Spleen (tissue), 11 donors: Measurements from ENCODE around the gene PARD3. TPM values are rescaled to one million over a fixed set of nuclear protein-coding genes. Genes with fewer than 3 reads are reported as not detected.

Experiments used
- DNase-seq: peaks from one replicate; pipeline ENCODE4 v3.0.0-alpha.2; 2020
- H3K27ac ChIP-seq, 8 donors: fragments of 200-600 bp; sonication (generic) in 7 of 8; 1 replicate in 4 of 8; 2 replicates in 4 of 8; pipeline versions ENCODE4 v1.5.0 to v1.8.0; 2016 to 2021; ENCODE audit warnings: inconsistent platforms in 4 of 8, mild to moderate bottlenecking in 4 of 8, moderate library complexity in 1 of 8
- H3K27me3 ChIP-seq, 7 donors: fragments of 200-600 bp; sonication (generic) in 6 of 7; replicated peaks in 1 of 7; 1 replicate in 4 of 7; 2 replicates in 3 of 7; pipeline versions ENCODE4 v1.5.0 to v1.8.0; 2016 to 2021; ENCODE audit warnings: inconsistent platforms in 3 of 7, mild to moderate bottlenecking in 1 of 7
- H3K36me3 ChIP-seq, 6 donors: fragments of 200-600 bp; sonication (generic) in 5 of 6; 1 replicate in 4 of 6; 2 replicates in 2 of 6; pipeline versions ENCODE4 v1.5.0 to v1.8.0; 2016 to 2021; ENCODE audit warnings: inconsistent platforms in 2 of 6
- H3K4me1 ChIP-seq, 6 donors: fragments of 200-600 bp; sonication (generic) in 5 of 6; 1 replicate in 3 of 6; 2 replicates in 3 of 6; pipeline versions ENCODE4 v1.5.0 to v1.8.0; 2016 to 2021; ENCODE audit warnings: inconsistent platforms in 3 of 6
- H3K4me3 ChIP-seq, 8 donors: fragments of 200-600 bp; sonication (generic) in 7 of 8; 1 replicate in 4 of 8; 2 replicates in 4 of 8; pipeline versions ENCODE4 v1.5.0 to v1.8.0; 2016 to 2021; ENCODE audit warnings: inconsistent platforms in 4 of 8, mild to moderate bottlenecking in 4 of 8, moderate library complexity in 2 of 8
- H3K9me3 ChIP-seq, 8 donors: fragments of 200-600 bp; sonication (generic) in 7 of 8; 1 replicate in 4 of 8; 2 replicates in 4 of 8; pipeline versions ENCODE4 v1.5.0 to v1.8.0; 2016 to 2021; ENCODE audit warnings: inconsistent platforms in 4 of 8
- CTCF ChIP-seq, 11 experiments: fragments of 200-600 bp in 7 of 11; fragments of 450-650 bp in 4 of 11; sonication (generic) in 4 of 11; IDR thresholded peaks in 8 of 11; conservative IDR thresholded peaks in 3 of 11; 1 replicate in 7 of 11; 2 replicates in 4 of 11; pipeline versions ENCODE4 v1.4.0 to v1.8.0; 2016 to 2021; ENCODE audit warnings: antibody characterized with exemption in 11 of 11, inconsistent platforms in 4 of 11, mild to moderate bottlenecking in 1 of 11
- POLR2A ChIP-seq, 3 donors: fragments of 450-650 bp; IDR thresholded peaks; one replicate each; pipeline ENCODE4 v1.5.1; 2017; ENCODE audit warnings: antibody characterized with exemption in 3 of 3, mild to moderate bottlenecking in 1 of 3
- POLR2AphosphoS5 ChIP-seq, 3 donors: sonication (generic); formaldehyde crosslinking; IDR thresholded peaks; one replicate each; pipeline ENCODE4 v1.5.1; 2017; ENCODE audit warnings: antibody characterized with exemption in 3 of 3
- WGBS, 5 donors: extraction: QIAGEN DNeasy Blood & Tissue Kit in 3 of 5; methylation state at CpG; one replicate each; pipeline versions ENCODE4 v1.1.5 to v1.1.7; 2013 to 2018; 5-methylcytosine and 5-hydroxymethylcytosine counted together
- intact Hi-C: fragments of 100-400 bp; cut with DNase I; formaldehyde crosslinking; loops from one replicate; pipeline ENCODE4 v1.15.0; 2023; ENCODE audit warnings: low total_unique reads
- polyA plus RNA-seq, 3 donors: library from polyadenylated mRNA; stranded (reverse); fragments of 200-250 nt; gene quantifications; one replicate each; pipeline ENCODE4 v1.2.1, GENCODE V29; 2013
- total RNA-seq, 7 donors: library from RNA; depleted of rRNA in 3 of 7; stranded (reverse); fragments of >200 nt in 3 of 7; fragmentation: NEBNext Ultra II Directional in 4 of 7; extraction: Animal tissue kit (Norgen Biotek cat#: 25700) in 4 of 7; gene quantifications; one replicate each; pipeline versions ENCODE4 v1.1.0 to v1.2.1, GENCODE V29; 2016 to 2021
- donor health status: healthy with polysubstance abuse.
- donor health status: DM: no; HTN: no; CAD: no; lungs with moderate emphysema.
- donor health status: DM: no; HTN: no; CAD: no.
- donor health status: Bipolar disorder and iron deficiency.
- donor health status: healthy.
- donor health status: DM: no; HTN: no; CAD: no.
- donor health status: DM: yes; HTN: yes; CAD: no.

The PARD3 gene
- total and polyA plus RNA-seq, 10 donors, result 2.8 to 18.9 (median 10.8) TPM

GRCh38 chr10:34125702-34126101 lies 689.4 kb downstream of the PARD3 start:
- H3K27me3 ChIP-seq, result no peaks in the 10 kb centered on the region
- peaks cover 0 to 4% (median 0%) of the 10 kb centered on the region in 6 donors for H3K4me1 ChIP-seq
- TF ChIP-seq POLR2A (IDR thresholded peaks at IDR 0.05) (no peak), POLR2AphosphoS5 (IDR thresholded peaks at IDR 0.05) (no peak), CTCF (IDR thresholded peaks at IDR 0.05 in 8 of 11, conservative IDR thresholded peaks at IDR 0.05 in 3 of 11) (no peak)
- no peak overlapping the region for H3K4me3 ChIP-seq
- H3K27ac ChIP-seq, result no peak overlapping the region
- H3K36me3 ChIP-seq, result no peaks in the 10 kb centered on the region
- H3K9me3 ChIP-seq, result no peaks in the 10 kb centered on the region
- WGBS, 5 donors, result 63 to 89% (median 79%) methylated on average over 5 of the region's 5 CpGs
- no peak for DNase-seq
- intact Hi-C loops, result no loop called here

GRCh38 chr10:34124522-34125035 lies 690.5 kb downstream of the PARD3 start:
- TF ChIP-seq POLR2AphosphoS5 (IDR thresholded peaks at IDR 0.05), result no peak
- no peak for TF ChIP-seq POLR2A (IDR thresholded peaks at IDR 0.05)
- Histone ChIP-seq H3K27me3 (no peaks in the 10 kb centered on the region), H3K9me3 (no peaks in the 10 kb centered on the region), H3K27ac (no peak overlapping the region), H3K36me3 (no peaks in the 10 kb centered on the region), H3K4me1 (peaks cover 0 to 4% (median 0%) of the 10 kb centered on the region in 6 donors), H3K4me3 (no peak overlapping the region)
- WGBS, 5 donors, result 80 to 85% (median 84%) methylated on average over 6 of the region's 6 CpGs
- intact Hi-C loops, result no loop called here
- DNase-seq, result no peak

GRCh38 chr10:34121781-34122622 lies 693.1 kb downstream of the PARD3 start:
- no peaks in the 10 kb centered on the region for H3K9me3 ChIP-seq
- WGBS, 5 donors, result 36 to 55% (median 49%) methylated on average over 7 of the region's 7 CpGs
- H3K27ac ChIP-seq, result no peak overlapping the region
- no peaks in the 10 kb centered on the region for H3K36me3 ChIP-seq
- intact Hi-C loops, result no loop called here
- peaks cover 0 to 4% (median 0%) of the 10 kb centered on the region in 6 donors for H3K4me1 ChIP-seq
- H3K27me3 ChIP-seq, result no peaks in the 10 kb centered on the region
- no peak overlapping the region for H3K4me3 ChIP-seq
- no peak for DNase-seq
- TF ChIP-seq POLR2A (IDR thresholded peaks at IDR 0.05), result no peak
- TF ChIP-seq POLR2AphosphoS5 (IDR thresholded peaks at IDR 0.05), result no peak
- no peak for TF ChIP-seq CTCF (IDR thresholded peaks at IDR 0.05 in 8 of 11, conservative IDR thresholded peaks at IDR 0.05 in 3 of 11)

- H3K9me3 ChIP-seq, result no peaks in the 10 kb centered on the region
- no peak overlapping the region for H3K27ac ChIP-seq
- DNase-seq, result no peak
- H3K36me3 ChIP-seq, result no peaks in the 10 kb centered on the region
- no peak for TF ChIP-seq CTCF (IDR thresholded peaks at IDR 0.05 in 8 of 11, conservative IDR thresholded peaks at IDR 0.05 in 3 of 11)
- no peak for TF ChIP-seq POLR2AphosphoS5 (IDR thresholded peaks at IDR 0.05)
- no peak for TF ChIP-seq POLR2A (IDR thresholded peaks at IDR 0.05)
- no peak overlapping the region for H3K4me3 ChIP-seq
- peaks cover 0 to 5% (median 1%) of the 10 kb centered on the region in 6 donors for H3K4me1 ChIP-seq
- no peaks in the 10 kb centered on the region for H3K27me3 ChIP-seq
- 80 to 95% (median 84%) methylated on average over 7 of the region's 7 CpGs for WGBS, 5 donors
- intact Hi-C loops, result no loop called here
These were observed 693.9 kb downstream of the PARD3 start for GRCh38 chr10:34121125-34121753.
